Vein endothelial cell (primary cell): ENCODE data around the gene TREM1. TPM values are rescaled to one million over a fixed set of nuclear protein-coding genes. Genes with fewer than 3 reads are reported as not detected.

Experiments used
- small RNA-seq: library from RNA; depleted of rRNA; stranded (forward); fragments of <200 nt; gene quantifications from one replicate; pipeline ENCODE3, GENCODE V24; 2012
- total RNA-seq: library from RNA; depleted of rRNA; stranded (reverse); fragments of >200 nt; gene quantifications from 2 replicates; pipeline ENCODE4 v1.2.3, GENCODE V29; 2012

Gene TREM1
- total RNA-seq = not detected in 2 replicates

GRCh38 chr6:41286544-41287346 is at the start of gene TREM1:
TSS of gene TREM1 (minus strand) at chr6:41286682. CDS start at chr6:41286655, 27 bp downstream.

GRCh38 chr6:41335296-41335695 is 48.8 kb upstream of the TREM1 start, which contains the start of gene NCR2:
TSS of gene NCR2 (plus strand) at chr6:41335608. CDS start at chr6:41335877, 269 bp downstream.

GRCh38 chr6:41228096-41228495 is 58.4 kb downstream of the TREM1 start, which contains the start of gene TREML4:
TSS of gene TREML4 (plus strand) at chr6:41228349. CDS start at chr6:41228428, 79 bp downstream.

Small RNAs within 50 kb of the gene (small RNA-seq; reads per million reads assigned to genes)
- gene AL391903.2 (not detected), gene AL391903.3 (not detected), gene RNA5SP207 (0.11 reads per million), gene RNU6-643P (not detected)

Other genes starting within 250 kb of the TREM1 start
- gene UNC5CL, start 247.5 kb downstream of the TREM1 start, total RNA-seq = not detected in 2 replicates
- not detected in 2 replicates for gene TSPO2, start 244.2 kb downstream of the TREM1 start, total RNA-seq
- not detected in 2 replicates for gene APOBEC2, start 233.5 kb downstream of the TREM1 start, total RNA-seq
- 4.9 and 7.5 TPM in 2 replicates for gene OARD1, start 214.3 kb downstream of the TREM1 start, total RNA-seq
- gene NFYA, start 213.7 kb downstream of the TREM1 start, total RNA-seq = 14.4 and 18.8 TPM in 2 replicates
- not detected in 2 replicates for gene TREML1, start 132.3 kb downstream of the TREM1 start, total RNA-seq
- gene TREM2, start 123.6 kb downstream of the TREM1 start, total RNA-seq = not detected in 2 replicates
- gene TREML2, start 85.5 kb downstream of the TREM1 start, total RNA-seq = not detected in 2 replicates
- gene TREML4, start 58.3 kb downstream of the TREM1 start, total RNA-seq = not detected in 2 replicates
- not detected in 2 replicates for gene NCR2, start 48.9 kb upstream of the TREM1 start, total RNA-seq